ENCODE data around the gene ARHGAP15. TPM values are rescaled to one million over a fixed set of nuclear protein-coding genes. Genes with fewer than 3 reads are reported as not detected.

Gene ARHGAP15
- total RNA-seq, 1 donor from 2014 or later = 18.5 TPM

DNA sequence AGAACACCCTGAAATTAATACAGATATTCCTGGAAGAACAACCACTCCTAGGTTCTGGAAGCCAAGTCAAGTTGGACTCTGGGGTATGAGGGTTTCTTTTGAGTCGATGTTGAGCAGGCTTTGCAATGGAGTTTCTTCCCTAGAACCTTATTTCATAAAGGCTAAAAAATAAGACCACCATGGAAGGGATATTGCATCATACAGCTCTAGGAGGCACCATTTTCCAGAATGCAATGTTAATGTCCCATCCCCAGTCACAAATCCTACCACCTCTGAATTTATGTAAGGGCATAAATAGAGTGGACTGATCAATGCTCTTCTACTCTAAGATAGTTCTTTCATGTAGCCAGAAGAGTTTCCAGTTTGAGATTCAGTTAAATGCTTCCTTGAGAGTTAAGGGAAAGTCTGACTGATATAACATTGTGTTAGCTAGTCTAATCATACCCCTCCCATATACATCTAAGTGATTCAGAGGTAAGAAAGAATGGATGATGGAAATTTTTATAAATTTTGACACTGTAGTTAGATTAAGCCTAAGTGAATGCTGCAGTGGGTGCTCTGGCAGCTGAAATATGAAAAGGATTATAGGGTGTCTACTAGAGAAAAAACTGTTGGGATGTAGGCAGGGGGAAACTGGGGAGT lies 22.0 kb downstream of the ARHGAP15 start:
- Histone ChIP-seq H3K27me3 (ENCODE audit: low read depth) (no peaks in the 10 kb centered on the region), H3K9me3 (no peaks in the 10 kb centered on the region), H3K36me3 (no peaks in the 10 kb centered on the region), H3K27ac (no peak overlapping the region), H3K4me3 (no peak overlapping the region), H3K4me1 (no peaks in the 10 kb centered on the region)
- ATAC-seq (no peak), DNase-seq (no peak)
- intact Hi-C loops (cut with DNase I) = no loop called here
- TF ChIP-seq, protein P1, sequence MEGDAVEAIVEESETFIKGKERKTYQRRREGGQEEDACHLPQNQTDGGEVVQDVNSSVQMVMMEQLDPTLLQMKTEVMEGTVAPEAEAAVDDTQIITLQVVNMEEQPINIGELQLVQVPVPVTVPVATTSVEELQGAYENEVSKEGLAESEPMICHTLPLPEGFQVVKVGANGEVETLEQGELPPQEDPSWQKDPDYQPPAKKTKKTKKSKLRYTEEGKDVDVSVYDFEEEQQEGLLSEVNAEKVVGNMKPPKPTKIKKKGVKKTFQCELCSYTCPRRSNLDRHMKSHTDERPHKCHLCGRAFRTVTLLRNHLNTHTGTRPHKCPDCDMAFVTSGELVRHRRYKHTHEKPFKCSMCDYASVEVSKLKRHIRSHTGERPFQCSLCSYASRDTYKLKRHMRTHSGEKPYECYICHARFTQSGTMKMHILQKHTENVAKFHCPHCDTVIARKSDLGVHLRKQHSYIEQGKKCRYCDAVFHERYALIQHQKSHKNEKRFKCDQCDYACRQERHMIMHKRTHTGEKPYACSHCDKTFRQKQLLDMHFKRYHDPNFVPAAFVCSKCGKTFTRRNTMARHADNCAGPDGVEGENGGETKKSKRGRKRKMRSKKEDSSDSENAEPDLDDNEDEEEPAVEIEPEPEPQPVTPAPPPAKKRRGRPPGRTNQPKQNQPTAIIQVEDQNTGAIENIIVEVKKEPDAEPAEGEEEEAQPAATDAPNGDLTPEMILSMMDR (IDR thresholded peaks at IDR 0.05) = no peak

DNA sequence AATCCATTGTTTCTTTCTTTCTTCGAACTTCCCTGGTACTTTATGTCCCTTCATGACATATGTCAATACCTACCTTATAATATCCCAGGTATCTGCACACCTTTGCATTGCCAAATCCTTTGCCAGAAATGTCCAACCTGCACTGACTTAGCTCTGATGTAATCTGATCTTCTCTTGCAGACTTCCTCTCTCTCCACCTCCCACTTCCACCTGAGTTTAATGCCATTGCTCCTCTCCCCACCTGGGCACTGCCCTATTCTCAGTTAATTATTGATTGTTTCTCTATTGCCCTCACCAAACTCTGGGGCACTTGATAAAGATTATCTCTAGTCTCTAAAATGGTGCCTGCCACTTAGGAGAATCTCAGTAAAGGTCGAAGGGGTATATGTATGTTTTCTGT lies 23.0 kb downstream of the ARHGAP15 start:
- H3K9me3 ChIP-seq = no peaks in the 10 kb centered on the region
- TF ChIP-seq, protein P1 (IDR thresholded peaks at IDR 0.05) = no peak
- no peak overlapping the region for H3K27ac ChIP-seq
- ATAC-seq (no peak), DNase-seq (no peak)
- intact Hi-C loops (cut with DNase I) = no loop called here
- no peak overlapping the region for H3K4me3 ChIP-seq
- no peaks in the 10 kb centered on the region for H3K27me3 ChIP-seq (ENCODE audit: low read depth)
- H3K36me3 ChIP-seq = no peaks in the 10 kb centered on the region
- no peaks in the 10 kb centered on the region for H3K4me1 ChIP-seq

DNA sequence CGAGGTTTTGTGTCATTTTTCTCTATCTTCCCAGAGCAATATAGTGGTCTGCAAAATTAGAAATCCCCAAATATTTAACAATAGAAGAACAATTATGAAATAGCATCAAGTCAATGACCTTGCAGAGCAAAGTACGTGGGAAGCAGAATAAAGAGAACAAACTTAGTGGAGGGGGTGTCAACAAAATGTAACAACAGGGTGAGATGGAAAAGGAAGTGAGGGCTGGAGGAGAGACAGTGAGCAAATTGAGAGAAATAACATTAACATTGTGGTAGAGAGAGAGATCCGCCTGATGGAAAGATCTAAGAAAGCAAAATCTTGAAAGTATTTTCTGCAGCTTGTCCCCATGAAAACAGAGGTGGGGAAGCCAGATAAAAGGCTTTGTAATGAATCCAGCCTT lies 23.4 kb downstream of the ARHGAP15 start:
- intact Hi-C loops (cut with DNase I) = no loop called here
- H3K4me1 ChIP-seq = no peaks in the 10 kb centered on the region
- no peaks in the 10 kb centered on the region for H3K27me3 ChIP-seq (ENCODE audit: low read depth)
- H3K36me3 ChIP-seq = no peaks in the 10 kb centered on the region
- no peak for DNase-seq
- no peak overlapping the region for H3K4me3 ChIP-seq
- TF ChIP-seq, protein P1 (IDR thresholded peaks at IDR 0.05) = no peak
- peak; percentile 57 to 64 for ATAC-seq
- no peak overlapping the region for H3K27ac ChIP-seq
- no peaks in the 10 kb centered on the region for H3K9me3 ChIP-seq

DNA sequence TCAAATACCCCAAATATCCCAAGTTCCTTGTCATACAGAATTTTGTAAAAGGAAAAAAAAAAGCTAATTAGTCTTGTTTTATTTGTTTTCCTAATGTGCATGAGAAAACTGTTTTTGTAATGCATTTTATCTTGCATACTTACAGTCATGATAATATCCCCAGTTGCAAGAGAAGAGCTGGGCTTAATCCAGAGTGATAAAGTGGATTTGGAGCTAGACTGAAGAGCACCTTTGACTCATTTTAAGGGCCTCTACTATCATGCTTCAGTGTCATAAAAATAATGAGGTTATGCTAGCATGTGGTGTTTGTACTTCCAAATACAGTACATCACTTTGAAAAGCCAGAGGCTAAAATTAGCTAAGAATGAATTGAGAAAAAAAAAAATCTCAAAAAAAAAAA lies 26.4 kb downstream of the ARHGAP15 start:
- DNase-seq (no peak), ATAC-seq (no peak)
- intact Hi-C loops (cut with DNase I) = no loop called here

DNA sequence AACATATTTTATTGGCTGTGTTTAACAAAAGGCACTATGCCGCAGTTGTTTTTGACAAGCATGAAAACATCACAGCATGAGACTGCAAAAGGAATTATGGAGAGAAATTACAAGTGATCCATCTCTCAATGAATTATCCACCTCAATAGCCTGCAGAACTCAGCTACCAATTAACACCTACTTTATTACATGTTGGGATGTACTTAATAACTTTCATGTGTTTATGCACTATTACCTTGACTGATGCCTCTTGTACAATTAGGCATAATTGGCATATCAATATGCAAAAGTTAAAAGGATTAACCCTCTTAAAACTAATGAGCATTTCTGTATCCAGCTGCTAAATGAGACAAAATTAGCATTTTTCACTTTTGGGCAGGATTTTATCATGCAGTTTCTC lies 27.8 kb downstream of the ARHGAP15 start:
- H3K27me3 ChIP-seq (ENCODE audit: low read depth) = no peaks in the 10 kb centered on the region
- H3K27ac ChIP-seq = no peak overlapping the region
- intact Hi-C loops (cut with DNase I) = no loop called here
- H3K36me3 ChIP-seq = no peaks in the 10 kb centered on the region
- no peaks in the 10 kb centered on the region for H3K4me1 ChIP-seq
- TF ChIP-seq, protein P1 (IDR thresholded peaks at IDR 0.05) = no peak
- H3K9me3 ChIP-seq = no peaks in the 10 kb centered on the region
- no peak overlapping the region for H3K4me3 ChIP-seq
- DNase-seq (no peak), ATAC-seq (no peak)

More for the DNA sequence above, 26.4 kb downstream of the ARHGAP15 start:
- H3K36me3 ChIP-seq = no peaks in the 10 kb centered on the region
- no peak overlapping the region for H3K27ac ChIP-seq
- H3K27me3 ChIP-seq (ENCODE audit: low read depth) = no peaks in the 10 kb centered on the region
- TF ChIP-seq, protein P1 (IDR thresholded peaks at IDR 0.05) = no peak
- H3K9me3 ChIP-seq = no peaks in the 10 kb centered on the region
- H3K4me3 ChIP-seq = no peak overlapping the region
- H3K4me1 ChIP-seq = no peaks in the 10 kb centered on the region

Data from lower lobe of right lung (tissue), 2 donors.